Urinary bladder (tissue), 4 donors: ENCODE results near the gene RORC. TPM values are rescaled to one million over a fixed set of nuclear protein-coding genes. Genes with fewer than 3 reads are reported as not detected.
A peak's percentile ranks its signal among the peaks of the same experiment; 100 is the strongest.

Source experiments
- DNase-seq: peaks from one replicate; pipeline ENCODE4 v3.0.0-alpha.2; 2015; ENCODE audit errors: extremely low spot score
- H3K27ac ChIP-seq: one replicate; pipeline ENCODE4 v1.5.1; 2013; ENCODE audit warnings: low read depth, mild to moderate bottlenecking, moderate library complexity
- H3K36me3 ChIP-seq: one replicate; pipeline ENCODE4 v1.6.1; 2013; ENCODE audit warnings: mild to moderate bottlenecking, moderate library complexity; ENCODE audit not compliant: insufficient read depth
- H3K4me1 ChIP-seq: one replicate; pipeline ENCODE4 v1.6.1; 2013; ENCODE audit warnings: mild to moderate bottlenecking, moderate library complexity; ENCODE audit not compliant: insufficient read depth
- H3K4me3 ChIP-seq: one replicate; pipeline ENCODE4 v1.5.1; 2013; ENCODE audit warnings: low read depth, low read length
- WGBS: extraction: QIAGEN DNeasy Blood & Tissue Kit; methylation state at CpG from one replicate; pipeline ENCODE4 v1.1.7; 2013; 5-methylcytosine and 5-hydroxymethylcytosine counted together
- polyA plus RNA-seq: library from polyadenylated mRNA; stranded (reverse); fragments of 200-250 nt; gene quantifications from one replicate; pipeline ENCODE4 v1.2.3, GENCODE V29; 2013
- total RNA-seq: library from RNA; depleted of rRNA; stranded (reverse); fragments of >200 nt; gene quantifications from one replicate; pipeline ENCODE4 v1.2.3, GENCODE V29; 2014
- donor health status: healthy with polysubstance abuse.
- donor health status: healthy.

Gene RORC
- total and polyA plus RNA-seq, 2 donors, result 0.71 to 1.6 TPM

DNA sequence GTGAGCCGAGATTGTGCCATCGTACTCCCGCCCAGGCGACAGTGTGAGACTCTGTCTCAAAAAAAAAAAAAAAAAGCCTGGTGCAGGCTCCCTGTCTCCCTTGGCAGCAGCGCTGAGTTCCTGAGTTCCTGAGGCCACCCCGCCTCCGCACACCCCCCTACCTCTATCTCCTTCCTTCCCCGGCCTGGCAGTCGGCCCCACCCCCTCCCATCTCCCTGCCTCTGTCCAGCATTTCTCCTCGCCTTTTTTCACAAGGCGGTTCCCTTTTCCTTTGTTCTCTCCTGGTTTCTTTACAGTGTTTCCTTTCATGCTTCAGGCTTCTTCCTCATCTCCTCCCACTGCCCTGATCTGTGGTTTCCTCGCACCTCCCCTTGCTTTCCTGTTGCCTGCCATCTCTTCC is 2.7 kb downstream of the RORC start:
- no peaks in the 10 kb centered on the region for H3K4me1 ChIP-seq
- WGBS, result 7% methylated on average over 12 of the region's 12 CpGs
- H3K27ac ChIP-seq, result no peak overlapping the region
- DNase-seq, result peak; percentile 40
- H3K36me3 ChIP-seq, result no peaks in the 10 kb centered on the region
- no peak overlapping the region for H3K4me3 ChIP-seq

- Histone ChIP-seq H3K27ac (no peak overlapping the region), H3K4me1 (no peaks in the 10 kb centered on the region), H3K36me3 (no peaks in the 10 kb centered on the region), H3K4me3 (no peak overlapping the region)
- no peak for DNase-seq
- WGBS, result 56% methylated on average over 9 of the region's 9 CpGs
Measured at GRCh38 chr1:151827853-151828252, 3.7 kb downstream of the RORC start.

DNA sequence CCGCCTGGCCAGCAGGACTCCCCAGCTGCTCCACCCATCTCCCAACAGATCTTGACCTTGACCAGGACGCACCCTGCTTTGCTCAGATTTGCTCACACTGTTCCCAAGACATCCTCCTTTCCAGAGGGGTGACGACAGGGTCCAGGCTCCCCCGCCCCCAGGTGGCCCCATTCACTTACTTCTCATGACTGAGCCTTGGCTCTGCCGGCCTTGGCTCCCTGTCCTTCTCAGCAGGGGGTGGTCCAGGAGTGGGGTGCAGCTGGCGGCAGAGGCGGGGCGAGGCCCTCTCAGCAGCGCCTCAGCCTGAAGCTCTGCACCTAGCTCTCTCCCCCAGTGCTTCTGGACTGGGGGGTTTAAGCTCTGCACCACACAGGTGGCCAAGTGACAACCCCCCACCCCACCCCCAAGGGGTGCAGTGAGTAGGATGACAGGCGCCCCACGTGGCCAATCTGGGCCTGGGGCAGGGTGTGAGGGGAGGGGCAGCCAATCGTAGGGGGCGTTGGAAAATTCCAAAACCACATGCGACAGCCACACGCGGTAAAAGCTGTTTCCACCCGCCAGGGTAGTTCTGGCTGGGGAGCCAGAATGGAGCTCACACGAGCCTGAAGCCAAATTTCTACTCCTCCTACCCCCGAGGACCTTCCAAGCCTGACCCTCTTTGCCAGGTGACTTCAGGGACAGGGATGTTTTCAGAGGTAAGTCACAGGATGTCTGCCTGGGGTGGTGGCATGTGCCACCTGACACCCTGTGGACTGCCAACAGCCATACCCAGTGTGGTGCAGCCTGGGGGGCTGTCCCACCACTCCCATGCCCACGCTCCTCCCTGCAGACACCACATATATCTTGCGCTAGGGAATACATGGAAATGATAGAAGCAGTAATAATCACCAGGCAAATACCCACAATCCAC is 5.6 kb downstream of the RORC start:
- WGBS, result 49% methylated on average over 21 of the region's 21 CpGs
- DNase-seq, result no peak
- Histone ChIP-seq H3K4me1 (no peaks in the 10 kb centered on the region), H3K27ac (no peak overlapping the region), H3K4me3 (no peak overlapping the region), H3K36me3 (no peaks in the 10 kb centered on the region)

DNA sequence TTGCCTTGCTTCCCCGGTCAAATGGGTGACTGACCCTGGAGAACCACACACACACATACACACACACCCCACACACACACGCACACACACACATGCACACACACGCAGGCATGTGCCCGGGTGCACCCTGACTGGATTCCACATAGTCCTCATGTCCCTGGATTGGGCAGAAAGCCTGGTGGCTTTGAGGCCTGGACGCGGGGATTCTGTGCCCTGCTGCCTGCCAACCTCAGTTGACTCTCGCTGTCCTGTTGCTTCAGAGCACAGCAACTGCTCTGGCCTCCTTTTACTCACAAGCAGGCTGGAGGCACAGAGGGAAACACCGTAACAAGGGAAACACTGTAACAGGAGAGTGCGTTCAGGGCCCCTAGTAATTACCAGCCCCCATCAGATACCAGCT is 6.4 kb downstream of the RORC start:
- Histone ChIP-seq H3K4me3 (no peak overlapping the region), H3K36me3 (no peaks in the 10 kb centered on the region), H3K27ac (no peak overlapping the region), H3K4me1 (no peaks in the 10 kb centered on the region)
- WGBS, result 77% methylated on average over 9 of the region's 9 CpGs
- no peak for DNase-seq

GRCh38 chr1:151823175-151823574 is 8.4 kb downstream of the RORC start:
- Histone ChIP-seq H3K27ac (no peak overlapping the region), H3K36me3 (no peaks in the 10 kb centered on the region), H3K4me3 (no peak overlapping the region), H3K4me1 (no peaks in the 10 kb centered on the region)
- DNase-seq, result no peak
- 76% methylated on average over 8 of the region's 8 CpGs for WGBS

DNA sequence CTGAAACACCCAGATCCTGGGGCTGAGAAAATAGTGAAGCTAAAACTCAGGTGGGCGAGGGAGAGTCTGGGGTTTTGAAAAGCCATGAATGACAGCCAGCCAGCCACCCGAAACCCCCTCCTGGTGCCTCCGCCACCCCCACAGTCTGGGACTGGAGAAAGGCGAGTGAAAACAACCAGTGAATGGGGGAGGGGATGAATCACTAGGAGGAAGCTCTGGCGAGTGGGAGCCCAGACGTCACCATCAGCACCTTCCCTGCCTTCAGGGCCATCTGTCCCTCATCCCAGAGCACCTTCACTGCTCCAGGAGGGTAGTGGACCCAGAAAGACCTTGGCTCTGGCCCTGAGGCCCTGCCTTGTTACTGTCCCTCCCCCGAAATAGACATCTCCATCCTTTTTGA is 9.2 kb downstream of the RORC start:
- no peak overlapping the region for H3K4me3 ChIP-seq
- DNase-seq, result no peak
- H3K36me3 ChIP-seq, result no peaks in the 10 kb centered on the region
- 51% methylated on average over 7 of the region's 7 CpGs for WGBS
- H3K4me1 ChIP-seq, result no peaks in the 10 kb centered on the region
- H3K27ac ChIP-seq, result no peak overlapping the region

GRCh38 chr1:151820940-151821339 is 10.7 kb downstream of the RORC start:
- 16% methylated on average over 2 of the region's 2 CpGs for WGBS
- no peak for DNase-seq
- no peaks in the 10 kb centered on the region for H3K4me1 ChIP-seq
- no peak overlapping the region for H3K4me3 ChIP-seq
- no peaks in the 10 kb centered on the region for H3K36me3 ChIP-seq
- no peak overlapping the region for H3K27ac ChIP-seq

DNA sequence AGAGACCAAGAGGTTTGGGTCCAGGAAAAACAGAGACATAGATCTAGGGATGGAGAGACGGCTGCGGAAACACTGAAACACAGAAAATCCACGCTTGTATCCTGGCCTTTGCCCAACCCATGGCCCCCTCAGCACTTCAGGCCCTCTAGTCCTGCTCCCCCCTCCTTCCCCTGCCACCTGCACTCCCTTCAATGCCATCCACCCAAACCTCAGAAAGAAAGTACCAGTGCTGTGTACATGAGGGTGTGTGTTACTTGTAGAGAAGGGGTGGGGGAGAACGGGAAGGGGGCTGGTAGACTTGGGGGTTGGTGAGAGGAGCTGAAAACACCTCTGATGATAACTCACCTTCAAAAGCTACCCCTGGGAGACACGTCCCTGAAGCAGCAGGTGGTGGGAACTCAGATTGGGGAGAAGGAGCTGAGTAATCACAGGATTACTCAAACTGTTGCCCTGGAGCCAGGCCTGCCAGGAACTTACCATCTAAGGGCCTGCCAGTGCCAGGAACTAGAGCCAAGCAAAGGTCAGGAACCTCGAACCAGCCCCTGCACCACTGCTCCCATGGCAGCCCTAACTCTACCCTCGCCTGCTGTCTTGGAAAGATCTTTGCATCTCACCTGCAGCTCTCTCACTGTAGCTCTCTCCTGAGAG is 11.5 kb downstream of the RORC start:
- 73% methylated on average over 7 of the region's 7 CpGs for WGBS
- Histone ChIP-seq H3K27ac (no peak overlapping the region), H3K4me1 (no peaks in the 10 kb centered on the region), H3K4me3 (no peak overlapping the region), H3K36me3 (no peaks in the 10 kb centered on the region)
- no peak for DNase-seq

- no peak for DNase-seq
- no peaks in the 10 kb centered on the region for H3K36me3 ChIP-seq
- no peak overlapping the region for H3K27ac ChIP-seq
- H3K4me1 ChIP-seq, result no peaks in the 10 kb centered on the region
- WGBS, result 87% methylated on average over 12 of the region's 12 CpGs
- no peak overlapping the region for H3K4me3 ChIP-seq
Measured at GRCh38 chr1:151819227-151819835, 12.3 kb downstream of the RORC start.

GRCh38 chr1:151817353-151817730 is 14.3 kb downstream of the RORC start:
- no peaks in the 10 kb centered on the region for H3K36me3 ChIP-seq
- H3K4me3 ChIP-seq, result no peak overlapping the region
- no peaks in the 10 kb centered on the region for H3K4me1 ChIP-seq
- H3K27ac ChIP-seq, result no peak overlapping the region
- no peak for DNase-seq
- WGBS, result 62% methylated on average over 7 of the region's 7 CpGs

DNA sequence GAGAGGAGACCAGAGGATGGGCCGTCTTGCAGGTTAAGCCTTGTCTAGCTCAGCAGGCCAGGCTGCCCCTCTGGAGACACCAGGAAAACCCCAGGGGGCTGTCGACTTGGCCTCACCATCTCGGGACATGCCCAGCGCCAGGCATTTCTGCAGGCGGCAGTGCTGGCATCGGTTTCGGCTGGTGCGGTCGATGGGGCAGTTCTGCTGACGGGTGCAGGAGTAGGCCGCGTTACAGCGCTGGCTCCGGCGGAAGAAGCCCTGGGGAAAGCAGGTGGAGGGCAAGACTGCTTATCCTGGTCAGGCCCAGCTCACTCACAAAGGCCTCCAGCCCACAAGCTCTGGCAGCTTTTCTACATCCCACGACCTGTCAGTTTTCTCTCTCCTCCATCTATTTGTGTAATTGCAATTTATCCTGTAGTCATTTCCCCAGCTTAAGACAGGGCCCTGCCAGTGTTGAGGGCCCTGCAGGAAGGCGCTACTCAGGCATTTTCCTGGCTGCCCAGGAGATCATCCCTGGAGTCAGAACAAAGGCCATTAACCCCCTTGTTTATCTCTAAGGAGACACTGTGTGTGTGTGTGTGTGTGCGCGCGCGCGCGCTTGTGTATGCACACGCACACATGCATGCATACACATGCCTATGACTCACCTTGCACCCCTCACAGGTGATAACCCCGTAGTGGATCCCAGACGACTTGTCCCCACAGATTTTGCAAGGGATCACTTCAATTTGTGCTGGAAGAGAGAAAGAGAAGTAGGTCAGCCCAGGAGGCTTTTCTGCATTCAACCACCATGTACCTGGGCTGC is 14.9 kb downstream of the RORC start:
- no peaks in the 10 kb centered on the region for H3K36me3 ChIP-seq
- no peak overlapping the region for H3K4me3 ChIP-seq
- no peak for DNase-seq
- 78% methylated on average over 26 of the region's 26 CpGs for WGBS
- H3K27ac ChIP-seq, result no peak overlapping the region
- no peaks in the 10 kb centered on the region for H3K4me1 ChIP-seq

GRCh38 chr1:151815716-151816327 is 15.8 kb downstream of the RORC start:
- Histone ChIP-seq H3K4me3 (no peak overlapping the region), H3K36me3 (no peaks in the 10 kb centered on the region), H3K4me1 (no peaks in the 10 kb centered on the region), H3K27ac (no peak overlapping the region)
- DNase-seq, result no peak
- WGBS, result 76% methylated on average over 12 of the region's 12 CpGs

DNA sequence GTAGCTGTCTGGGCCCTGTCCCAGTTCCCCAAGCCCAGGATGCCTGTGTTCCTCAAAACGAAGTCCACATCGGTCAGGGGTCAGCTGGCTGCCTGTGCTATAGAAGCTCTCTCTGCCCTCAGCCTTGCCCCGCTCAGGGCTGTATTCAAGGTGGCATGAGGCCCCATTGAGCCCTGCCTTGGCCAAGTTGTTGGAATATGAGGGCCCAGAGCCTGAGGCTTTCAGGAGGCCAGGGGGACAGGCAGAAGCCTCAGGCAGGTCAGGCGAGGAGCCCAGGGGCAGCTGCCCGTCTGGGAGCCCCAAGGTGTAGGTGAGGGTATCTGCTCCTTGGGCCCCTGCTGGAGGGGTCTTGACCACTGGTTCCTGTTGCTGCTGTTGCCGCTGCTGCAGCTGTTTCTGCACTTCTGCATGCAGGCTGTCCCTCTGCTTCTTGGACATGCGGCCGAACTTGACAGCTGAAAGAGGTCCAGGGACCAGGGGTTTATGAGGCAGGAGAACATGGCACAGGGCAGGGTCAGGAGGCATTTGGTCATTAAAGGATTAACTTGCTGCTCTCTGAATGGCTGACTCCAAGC is 16.5 kb downstream of the RORC start:
- Histone ChIP-seq H3K36me3 (no peaks in the 10 kb centered on the region), H3K4me1 (no peaks in the 10 kb centered on the region), H3K27ac (no peak overlapping the region), H3K4me3 (no peak overlapping the region)
- 80% methylated on average over 8 of the region's 8 CpGs for WGBS
- no peak for DNase-seq
